ENCODE data around the gene EPRS1. TPM values are rescaled to one million over a fixed set of nuclear protein-coding genes. Genes with fewer than 3 reads are reported as not detected.

The EPRS1 gene
- polyA plus RNA-seq, 3 donors, result 9.3 to 27.6 (median 21.1) TPM

GRCh38 chr1:220028346-220028895 lies 17.9 kb downstream of the EPRS1 start:
- Histone ChIP-seq H3K9me3 (replicated peaks in 1 of 2; ENCODE audit: control insufficient read depth in 1 of 2, insufficient read depth in 1 of 2, low read length in 2 of 2) (no peaks in the 10 kb centered on the region), H3K9ac (ENCODE audit: insufficient read depth, low read length, poor library complexity, severe bottlenecking) (no peak overlapping the region), H3K4me1 (ENCODE audit: control insufficient read depth in 1 of 2, insufficient read depth in 2 of 2, low read length in 2 of 2) (no peaks in the 10 kb centered on the region), H3K4me3 (replicated peaks in 1 of 3; ENCODE audit: low read depth in 2 of 3, low read length in 3 of 3) (no peak overlapping the region), H3K4me2 (replicated peaks; ENCODE audit: extremely low read depth, low read length, poor library complexity, severe bottlenecking) (no peak overlapping the region), H4K20me1 (ENCODE audit: insufficient read depth, low read length) (no peaks in the 10 kb centered on the region), H3K79me2 (ENCODE audit: insufficient read depth, low read length) (no peaks in the 10 kb centered on the region), H3K36me3 (replicated peaks in 1 of 2; ENCODE audit: control insufficient read depth in 1 of 2, insufficient read depth in 2 of 2, low read length in 2 of 2) (peaks cover 70 to 83% of the 10 kb centered on the region in 2 donors), H2AFZ (ENCODE audit: insufficient read depth, low read depth, low read length, poor library complexity, severe bottlenecking) (no peak overlapping the region), H3K27ac (ENCODE audit: low read depth in 1 of 2, low read length in 2 of 2) (no peak overlapping the region), H3K27me3 (ENCODE audit: control insufficient read depth in 2 of 2, insufficient read depth in 2 of 2, low read length in 2 of 2) (no peaks in the 10 kb centered on the region)
- TF ChIP-seq CTCF (IDR thresholded peaks at IDR 0.05), result no peak
- Mint-ChIP-seq H3K36me3 (peaks cover 72 to 90% of the 10 kb centered on the region in 2 donors), H3K27ac (no peak overlapping the region), H3K27me3 (ENCODE audit: low read depth in 3 of 3) (peaks cover 0 to 1% (median 0%) of the 10 kb centered on the region in 3 donors), H3K9me3 (peaks cover 0 to 2% (median 0%) of the 10 kb centered on the region in 7 donors), H3K4me1 (no peaks in the 10 kb centered on the region), H3K4me3 (no peak overlapping the region)
- intact Hi-C loops (cut with micrococcal nuclease), result no loop called here
- DNase-seq, result no peak
- WGBS (ENCODE audit: insufficient coverage), result no CpG with 5 or more reads among the region's 4 CpGs

- Histone ChIP-seq H3K36me3 (replicated peaks in 1 of 2; ENCODE audit: control insufficient read depth in 1 of 2, insufficient read depth in 2 of 2, low read length in 2 of 2) (peaks cover 87 to 97% of the 10 kb centered on the region in 2 donors), H3K9me3 (replicated peaks in 1 of 2; ENCODE audit: control insufficient read depth in 1 of 2, insufficient read depth in 1 of 2, low read length in 2 of 2) (no peaks in the 10 kb centered on the region), H3K27ac (ENCODE audit: low read depth in 1 of 2, low read length in 2 of 2) (no peak overlapping the region), H4K20me1 (ENCODE audit: insufficient read depth, low read length) (no peaks in the 10 kb centered on the region), H3K4me3 (replicated peaks in 1 of 3; ENCODE audit: low read depth in 2 of 3, low read length in 3 of 3) (no peak overlapping the region), H2AFZ (ENCODE audit: insufficient read depth, low read depth, low read length, poor library complexity, severe bottlenecking) (no peak overlapping the region), H3K9ac (ENCODE audit: insufficient read depth, low read length, poor library complexity, severe bottlenecking) (no peak overlapping the region), H3K79me2 (ENCODE audit: insufficient read depth, low read length) (no peaks in the 10 kb centered on the region), H3K4me1 (ENCODE audit: control insufficient read depth in 1 of 2, insufficient read depth in 2 of 2, low read length in 2 of 2) (no peaks in the 10 kb centered on the region), H3K4me2 (replicated peaks; ENCODE audit: extremely low read depth, low read length, poor library complexity, severe bottlenecking) (no peak overlapping the region), H3K27me3 (ENCODE audit: control insufficient read depth in 2 of 2, insufficient read depth in 2 of 2, low read length in 2 of 2) (no peaks in the 10 kb centered on the region)
- no peak for TF ChIP-seq CTCF (IDR thresholded peaks at IDR 0.05)
- no peaks in the 10 kb centered on the region for H3K4me1 Mint-ChIP-seq
- H3K9me3 Mint-ChIP-seq, result peaks cover 0 to 2% (median 0%) of the 10 kb centered on the region in 7 donors
- peaks cover 78 to 92% of the 10 kb centered on the region in 2 donors for H3K36me3 Mint-ChIP-seq
- no peaks in the 10 kb centered on the region for H3K27me3 Mint-ChIP-seq (ENCODE audit: low read depth in 3 of 3)
- no peak overlapping the region for H3K4me3 Mint-ChIP-seq
- intact Hi-C loops (cut with micrococcal nuclease), result no loop called here
- DNase-seq, result no peak
- no peak overlapping the region for H3K27ac Mint-ChIP-seq
These were observed 27.2 kb downstream of the EPRS1 start for GRCh38 chr1:220019071-220019470.

Measured in CD14-positive monocyte (primary cell).